ENCODE data around the gene SYT6.

SYT6 gene

GRCh38 chr1:114079596-114080190 lies 74.0 kb downstream of the SYT6 start:
- no peak overlapping the region for H3K4me2 ChIP-seq (ENCODE audit: low read depth, low read length, poor library complexity, severe bottlenecking)

GRCh38 chr1:114078116-114078515 lies 75.6 kb downstream of the SYT6 start:
- Histone ChIP-seq H3K27me3 (ENCODE audit: low read length) (no peaks in the 10 kb centered on the region), H3K27ac (ENCODE audit: low read depth, low read length) (no peak overlapping the region), H3K9me2 (replicated peaks; ENCODE audit: insufficient read depth, low read length) (no peaks in the 10 kb centered on the region), H4K20me1 (ENCODE audit: low read depth, low read length) (no peaks in the 10 kb centered on the region), H3K9me3 (ENCODE audit: insufficient read depth, low read length) (no peaks in the 10 kb centered on the region), H2AFZ (ENCODE audit: low read depth, low read length, severe bottlenecking) (no peak overlapping the region), H3K9ac (ENCODE audit: low read length) (no peak overlapping the region), H3K79me2 (ENCODE audit: insufficient read depth, low read length) (no peaks in the 10 kb centered on the region), H3K4me3 (ENCODE audit: insufficient read depth, low read length, poor library complexity, severe bottlenecking) (no peak overlapping the region), H3F3A (ENCODE audit: insufficient read depth) (no peaks in the 10 kb centered on the region), H3K4me2 (ENCODE audit: low read depth, low read length, poor library complexity, severe bottlenecking) (no peak overlapping the region), H3K36me3 (ENCODE audit: low read length) (no peaks in the 10 kb centered on the region)
- TF ChIP-seq CTCF (IDR thresholded peaks at IDR 0.05; ENCODE audit: insufficient read depth, low read length, poor library complexity, severe bottlenecking) = no peak
- no peak for TF ChIP-seq EZH2phosphoT487 (conservative IDR thresholded peaks at IDR 0.05; ENCODE audit: low read length)

More at GRCh38 chr1:114079596-114080190, 74.0 kb downstream of the SYT6 start:
- Histone ChIP-seq H4K20me1 (ENCODE audit: low read depth, low read length) (no peaks in the 10 kb centered on the region), H3K9me3 (ENCODE audit: insufficient read depth, low read length) (no peaks in the 10 kb centered on the region), H3K4me3 (ENCODE audit: insufficient read depth, low read length, poor library complexity, severe bottlenecking) (no peak overlapping the region), H3K27me3 (ENCODE audit: low read length) (no peaks in the 10 kb centered on the region), H3K36me3 (ENCODE audit: low read length) (no peaks in the 10 kb centered on the region), H3F3A (ENCODE audit: insufficient read depth) (no peaks in the 10 kb centered on the region), H3K9me2 (replicated peaks; ENCODE audit: insufficient read depth, low read length) (no peaks in the 10 kb centered on the region), H3K27ac (ENCODE audit: low read depth, low read length) (no peak overlapping the region), H3K79me2 (ENCODE audit: insufficient read depth, low read length) (no peaks in the 10 kb centered on the region), H2AFZ (ENCODE audit: low read depth, low read length, severe bottlenecking) (no peak overlapping the region), H3K9ac (ENCODE audit: low read length) (no peak overlapping the region)
- TF ChIP-seq CTCF (IDR thresholded peaks at IDR 0.05; ENCODE audit: insufficient read depth, low read length, poor library complexity, severe bottlenecking) = no peak

GRCh38 chr1:114077188-114077587 lies 76.5 kb downstream of the SYT6 start:
- no peaks in the 10 kb centered on the region for H3K27me3 ChIP-seq (ENCODE audit: low read length)
- H3K36me3 ChIP-seq (ENCODE audit: low read length) = no peaks in the 10 kb centered on the region
- no peaks in the 10 kb centered on the region for H3K9me2 ChIP-seq (replicated peaks; ENCODE audit: insufficient read depth, low read length)
- H2AFZ ChIP-seq (ENCODE audit: low read depth, low read length, severe bottlenecking) = no peak overlapping the region
- H3K9me3 ChIP-seq (ENCODE audit: insufficient read depth, low read length) = no peaks in the 10 kb centered on the region; the same call in 1 of the 2 replicates
- no peak for TF ChIP-seq EZH2phosphoT487 (conservative IDR thresholded peaks at IDR 0.05; ENCODE audit: low read length)
- no peak for TF ChIP-seq CTCF (IDR thresholded peaks at IDR 0.05; ENCODE audit: insufficient read depth, low read length, poor library complexity, severe bottlenecking)
- no peak overlapping the region for H3K9ac ChIP-seq (ENCODE audit: low read length)
- no peak overlapping the region for H3K4me3 ChIP-seq (ENCODE audit: insufficient read depth, low read length, poor library complexity, severe bottlenecking)
- H4K20me1 ChIP-seq (ENCODE audit: low read depth, low read length) = no peaks in the 10 kb centered on the region
- no peak overlapping the region for H3K27ac ChIP-seq (ENCODE audit: low read depth, low read length)
- no peaks in the 10 kb centered on the region for H3K79me2 ChIP-seq (ENCODE audit: insufficient read depth, low read length)
- no peaks in the 10 kb centered on the region for H3F3A ChIP-seq (ENCODE audit: insufficient read depth)
- H3K4me2 ChIP-seq (ENCODE audit: low read depth, low read length, poor library complexity, severe bottlenecking) = no peak overlapping the region

Data from SU-DHL-6 (cell line).